ENCODE results near the gene RGS19.

The RGS19 gene

GRCh38 chr20:64062596-64063388 lies 16.5 kb downstream of the RGS19 start, which contains the start of gene TCEA2:
Gene TCEA2, plus strand, starts transcription at chr20:64063198. Its CDS starts 115 bp downstream, at chr20:64063313.
- peak; percentile 96 for DNase-seq

- no peak for DNase-seq
These were observed 17.1 kb downstream of the RGS19 start for GRCh38 chr20:64062276-64062595.

GRCh38 chr20:64058536-64058935 lies 20.8 kb downstream of the RGS19 start:
- DNase-seq: no peak

- DNase-seq: peak; percentile 34
These were observed 21.5 kb downstream of the RGS19 start for GRCh38 chr20:64057628-64058498.

- DNase-seq: no peak
These were observed 22.3 kb downstream of the RGS19 start for GRCh38 chr20:64056889-64057627.

GRCh38 chr20:64056639-64056888 lies 22.8 kb downstream of the RGS19 start:
- no peak for DNase-seq

GRCh38 chr20:64055893-64056638 lies 23.3 kb downstream of the RGS19 start:
- no peak for DNase-seq

GRCh38 chr20:64055396-64055892 lies 23.9 kb downstream of the RGS19 start:
- no peak for DNase-seq

GRCh38 chr20:64053841-64054661 lies 25.3 kb downstream of the RGS19 start:
- DNase-seq: peak; percentile 67

- DNase-seq: no peak
These were observed 26.1 kb downstream of the RGS19 start for GRCh38 chr20:64052987-64053840.

GRCh38 chr20:64052326-64052722 lies 27.0 kb downstream of the RGS19 start:
- no peak for DNase-seq

GRCh38 chr20:64051561-64052325 lies 27.6 kb downstream of the RGS19 start:
- DNase-seq: no peak

GRCh38 chr20:64051033-64051452 lies 28.3 kb downstream of the RGS19 start:
- no peak for DNase-seq

GRCh38 chr20:64050261-64051032 lies 28.9 kb downstream of the RGS19 start:
- no peak for DNase-seq

GRCh38 chr20:64049878-64050260 lies 29.4 kb downstream of the RGS19 start:
- no peak for DNase-seq

GRCh38 chr20:64049060-64049877 lies 30.0 kb downstream of the RGS19 start, which contains the start of gene SOX18:
Gene SOX18, minus strand, starts transcription at chr20:64049639. Its CDS starts 123 bp downstream, at chr20:64049516.
- no peak for DNase-seq

- DNase-seq: no peak
These were observed 30.8 kb downstream of the RGS19 start for GRCh38 chr20:64048402-64049044.

Measured in SHP77 treated with DMSO at 0.1 percent for 48 hours (cell line).